Sigmoid colon (tissue), 7 donors: ENCODE data around the gene ACSM4. TPM values are rescaled to one million over a fixed set of nuclear protein-coding genes. Genes with fewer than 3 reads are reported as not detected.
"Not testable (repeated sequence)": the region's sequence is repeated elsewhere in the genome, so short reads cannot be mapped to it uniquely, and the experiment has no call there.

Experiments used
- DNase-seq: peaks from one replicate; pipeline ENCODE4 v3.0.0-alpha.2; 2019
- H3K27ac ChIP-seq, 4 donors: fragments of 200-600 bp; sonication (generic); one replicate each; pipeline ENCODE4 v1.5.1; 2016 to 2019; ENCODE audit warnings: mild to moderate bottlenecking in 1 of 4
- H3K27me3 ChIP-seq, 3 donors: fragments of 200-600 bp; sonication (generic); one replicate each; pipeline ENCODE4 v1.5.1; 2019; ENCODE audit warnings: mild to moderate bottlenecking in 1 of 3
- H3K36me3 ChIP-seq, 4 donors: fragments of 200-600 bp; sonication (generic); one replicate each; pipeline ENCODE4 v1.5.1; 2016 to 2019
- H3K4me1 ChIP-seq, 4 donors: fragments of 200-600 bp; sonication (generic); one replicate each; pipeline ENCODE4 v1.5.1; 2017 to 2019
- H3K4me3 ChIP-seq, 4 donors: fragments of 200-600 bp; sonication (generic); one replicate each; pipeline ENCODE4 v1.5.1; 2017 to 2019; ENCODE audit warnings: mild to moderate bottlenecking in 2 of 4, moderate library complexity in 1 of 4
- H3K9me3 ChIP-seq, 4 donors: fragments of 200-600 bp in 3 of 4; sonication (generic) in 3 of 4; one replicate each; pipeline versions ENCODE4 v1.5.1 to v1.6.1; 2013 to 2019
- EP300 ChIP-seq, 4 donors: sonication (generic); formaldehyde crosslinking; IDR thresholded peaks; one replicate each; pipeline ENCODE4 v1.6.1; 2017; ENCODE audit warnings: antibody characterized with exemption in 4 of 4
- POLR2A ChIP-seq, 2 donors: fragments of 450-650 bp; IDR thresholded peaks; one replicate each; pipeline ENCODE4 v1.6.1; 2016; ENCODE audit warnings: antibody characterized with exemption in 2 of 2, mild to moderate bottlenecking in 2 of 2, moderate library complexity in 2 of 2
- POLR2AphosphoS5 ChIP-seq, 4 donors: sonication (generic); formaldehyde crosslinking; IDR thresholded peaks; one replicate each; pipeline ENCODE4 v1.6.1; 2017; ENCODE audit warnings: antibody characterized with exemption in 4 of 4
- WGBS, 2 donors: extraction: QIAGEN DNeasy Blood & Tissue Kit; methylation state at CpG; one replicate each; pipeline ENCODE4 v1.1.7; 2013; 5-methylcytosine and 5-hydroxymethylcytosine counted together
- intact Hi-C: fragments of 100-400 bp; cut with DNase I; formaldehyde crosslinking; loops from one replicate; pipeline ENCODE4 v1.15.1; 2023
- polyA plus RNA-seq, 3 donors: library from polyadenylated mRNA; stranded (reverse); fragments of 200-250 nt; gene quantifications; one replicate each; pipeline ENCODE4 v1.2.3, GENCODE V29; 2013
- total RNA-seq, 4 donors: library from RNA; depleted of rRNA; stranded (reverse); fragments of >200 nt; gene quantifications; one replicate each; pipeline ENCODE4 v1.1.0, GENCODE V29; 2016
- TF ChIP-seq, protein P1 (sequence below), 4 experiments: fragments of 450-650 bp in 3 of 4; fragments of 200-600 bp in 1 of 4; IDR thresholded peaks; one replicate each; pipeline ENCODE4 v1.5.1; 2016 to 2019; ENCODE audit warnings: antibody characterized with exemption in 4 of 4, mild to moderate bottlenecking in 3 of 4, moderate library complexity in 2 of 4
- donor health status: healthy with polysubstance abuse.
- donor health status: Bipolar disorder and iron deficiency.
- donor health status: healthy.

The ACSM4 gene
- total and polyA plus RNA-seq, 7 donors = not detected

DNA sequence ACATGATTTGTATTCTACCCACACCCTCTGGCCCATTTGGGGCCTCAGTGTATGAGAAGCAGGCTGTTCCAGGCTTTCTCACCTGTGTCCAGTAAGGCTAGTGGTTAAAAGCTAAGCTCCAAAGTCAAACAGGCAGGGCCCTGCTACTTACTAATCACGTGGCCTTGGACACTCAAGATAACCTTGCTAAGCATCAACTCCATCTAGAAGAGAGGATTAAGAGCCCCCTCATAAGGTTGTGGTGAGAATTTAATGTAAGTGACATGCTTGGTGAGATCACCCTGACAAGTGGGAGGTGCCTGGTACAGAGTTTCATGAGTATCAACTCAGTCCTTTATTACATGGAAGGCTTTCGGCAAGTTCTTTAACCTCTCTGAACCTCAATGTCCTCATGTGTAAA, 17.8 kb downstream of the ACSM4 start:
- no peaks in the 10 kb centered on the region for H3K4me1 ChIP-seq
- H3K36me3 ChIP-seq = no peaks in the 10 kb centered on the region
- no peak for TF ChIP-seq POLR2AphosphoS5 (IDR thresholded peaks at IDR 0.05)
- no peak for TF ChIP-seq EP300 (IDR thresholded peaks at IDR 0.05)
- no peak for TF ChIP-seq POLR2A (IDR thresholded peaks at IDR 0.05)
- TF ChIP-seq, protein P1, sequence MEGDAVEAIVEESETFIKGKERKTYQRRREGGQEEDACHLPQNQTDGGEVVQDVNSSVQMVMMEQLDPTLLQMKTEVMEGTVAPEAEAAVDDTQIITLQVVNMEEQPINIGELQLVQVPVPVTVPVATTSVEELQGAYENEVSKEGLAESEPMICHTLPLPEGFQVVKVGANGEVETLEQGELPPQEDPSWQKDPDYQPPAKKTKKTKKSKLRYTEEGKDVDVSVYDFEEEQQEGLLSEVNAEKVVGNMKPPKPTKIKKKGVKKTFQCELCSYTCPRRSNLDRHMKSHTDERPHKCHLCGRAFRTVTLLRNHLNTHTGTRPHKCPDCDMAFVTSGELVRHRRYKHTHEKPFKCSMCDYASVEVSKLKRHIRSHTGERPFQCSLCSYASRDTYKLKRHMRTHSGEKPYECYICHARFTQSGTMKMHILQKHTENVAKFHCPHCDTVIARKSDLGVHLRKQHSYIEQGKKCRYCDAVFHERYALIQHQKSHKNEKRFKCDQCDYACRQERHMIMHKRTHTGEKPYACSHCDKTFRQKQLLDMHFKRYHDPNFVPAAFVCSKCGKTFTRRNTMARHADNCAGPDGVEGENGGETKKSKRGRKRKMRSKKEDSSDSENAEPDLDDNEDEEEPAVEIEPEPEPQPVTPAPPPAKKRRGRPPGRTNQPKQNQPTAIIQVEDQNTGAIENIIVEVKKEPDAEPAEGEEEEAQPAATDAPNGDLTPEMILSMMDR (IDR thresholded peaks at IDR 0.05) = no peak
- H3K9me3 ChIP-seq = no peaks in the 10 kb centered on the region
- no peak overlapping the region for H3K27ac ChIP-seq
- H3K27me3 ChIP-seq = no peaks in the 10 kb centered on the region
- no peak for DNase-seq
- H3K4me3 ChIP-seq = no peak overlapping the region
- WGBS, 2 donors = 56 to 75% methylated on average over 2 of the region's 2 CpGs
- intact Hi-C loops = no loop called here

DNA sequence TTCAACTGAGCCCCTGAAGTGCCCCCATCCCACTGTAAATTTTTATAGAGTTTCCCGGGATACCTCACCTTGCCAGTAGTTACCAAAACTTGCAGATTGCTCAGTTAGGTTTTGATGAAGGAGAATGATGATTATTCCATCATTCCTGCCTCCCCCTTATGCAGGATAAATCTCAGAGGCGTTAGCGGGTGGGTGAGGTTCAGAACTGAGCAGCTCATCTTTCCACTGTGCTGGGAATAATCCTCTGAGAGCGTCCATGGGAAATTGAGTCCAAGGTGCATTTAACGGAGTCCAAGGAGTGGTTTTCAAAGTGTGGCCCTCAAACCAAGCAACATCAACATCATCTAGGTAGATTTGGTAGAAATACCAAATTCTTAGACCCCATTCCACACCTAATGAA, 18.7 kb downstream of the ACSM4 start:
- WGBS, 2 donors = 80% methylated on average over 5 of the region's 5 CpGs
- no peaks in the 10 kb centered on the region for H3K27me3 ChIP-seq
- intact Hi-C loops = no loop called here
- H3K9me3 ChIP-seq = no peaks in the 10 kb centered on the region
- H3K27ac ChIP-seq = no peak overlapping the region
- no peak for DNase-seq
- no peak overlapping the region for H3K4me3 ChIP-seq
- H3K36me3 ChIP-seq = no peaks in the 10 kb centered on the region
- TF ChIP-seq POLR2AphosphoS5 (IDR thresholded peaks at IDR 0.05) (no peak), EP300 (IDR thresholded peaks at IDR 0.05) (no peak), POLR2A (IDR thresholded peaks at IDR 0.05) (no peak)
- TF ChIP-seq, protein P1 (IDR thresholded peaks at IDR 0.05) = no peak
- no peaks in the 10 kb centered on the region for H3K4me1 ChIP-seq

DNA sequence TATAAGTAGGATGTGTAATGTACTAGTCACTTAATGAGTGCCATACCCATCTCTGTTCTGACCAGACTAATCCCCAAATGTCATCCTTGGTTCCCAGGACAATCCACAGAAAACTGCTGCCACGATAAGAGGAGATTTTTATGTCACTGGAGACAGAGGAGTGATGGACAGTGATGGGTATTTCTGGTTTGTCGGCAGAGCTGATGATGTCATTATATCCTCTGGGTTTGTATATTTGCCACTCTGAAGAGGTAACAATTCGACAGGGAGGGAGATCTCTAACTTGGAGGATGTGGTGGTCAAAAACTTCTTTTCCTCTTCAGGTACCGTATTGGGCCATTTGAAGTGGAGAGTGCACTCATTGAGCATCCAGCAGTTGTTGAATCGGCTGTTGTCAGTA, 20.3 kb downstream of the ACSM4 start:
- Histone ChIP-seq H3K27me3 (no peaks in the 10 kb centered on the region), H3K27ac (no peak overlapping the region), H3K4me3 (no peak overlapping the region), H3K36me3 (no peaks in the 10 kb centered on the region), H3K4me1 (no peaks in the 10 kb centered on the region), H3K9me3 (no peaks in the 10 kb centered on the region)
- WGBS, 2 donors = 80 to 81% methylated on average over 5 of the region's 5 CpGs
- intact Hi-C loops = no loop called here
- TF ChIP-seq POLR2AphosphoS5 (IDR thresholded peaks at IDR 0.05) = no peak
- TF ChIP-seq, protein P1 (IDR thresholded peaks at IDR 0.05) = no peak
- no peak for TF ChIP-seq EP300 (IDR thresholded peaks at IDR 0.05)
- TF ChIP-seq POLR2A (IDR thresholded peaks at IDR 0.05) = no peak
- no peak for DNase-seq

DNA sequence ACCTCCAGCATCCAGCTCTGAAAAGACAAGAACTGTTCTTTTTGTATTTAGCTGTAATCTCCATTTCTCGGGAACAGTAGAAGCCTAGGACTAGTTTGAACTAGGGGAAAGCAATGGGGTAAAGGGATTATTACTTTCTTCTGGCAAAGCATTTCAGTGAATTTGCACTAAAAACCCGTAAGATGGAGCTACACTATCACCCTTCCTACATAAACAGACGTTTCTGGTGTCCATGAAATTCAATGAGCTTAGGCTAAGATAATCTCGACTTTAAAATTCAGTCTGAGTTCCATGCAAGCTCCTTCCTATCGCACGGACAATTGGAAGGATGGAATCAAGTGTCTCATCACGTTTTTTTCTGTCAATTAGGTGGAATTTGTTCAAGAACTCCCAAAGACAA, 24.0 kb downstream of the ACSM4 start:
- H3K27me3 ChIP-seq = no peaks in the 10 kb centered on the region
- no peaks in the 10 kb centered on the region for H3K4me1 ChIP-seq
- no peak for DNase-seq
- 58 to 78% methylated on average over 7 of the region's 7 CpGs for WGBS, 2 donors
- H3K36me3 ChIP-seq = no peaks in the 10 kb centered on the region
- no peak overlapping the region for H3K27ac ChIP-seq
- intact Hi-C loops = no loop called here
- no peaks in the 10 kb centered on the region for H3K9me3 ChIP-seq
- H3K4me3 ChIP-seq = no peak overlapping the region
- TF ChIP-seq, protein P1 (IDR thresholded peaks at IDR 0.05) = no peak
- TF ChIP-seq EP300 (IDR thresholded peaks at IDR 0.05) (no peak), POLR2A (IDR thresholded peaks at IDR 0.05) (no peak), POLR2AphosphoS5 (IDR thresholded peaks at IDR 0.05) (no peak)

DNA sequence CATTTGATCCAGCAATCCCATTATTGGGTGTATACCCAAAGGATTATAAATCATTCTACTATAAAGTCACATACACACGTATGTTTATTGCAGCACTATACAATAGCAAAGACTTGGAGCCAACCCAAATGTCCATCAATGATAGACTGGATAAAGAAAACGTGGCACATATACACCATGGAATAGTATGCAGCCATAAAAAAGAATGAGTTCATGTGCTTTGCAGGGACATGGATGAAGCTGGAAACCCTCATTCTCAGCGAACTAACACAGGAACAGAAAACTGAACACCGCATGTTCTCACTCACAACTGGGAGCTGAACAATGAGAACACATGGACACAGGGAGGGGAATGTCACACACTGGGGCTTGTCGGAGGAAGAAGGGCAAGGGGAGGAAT, 33.9 kb downstream of the ACSM4 start:
- H3K4me1 ChIP-seq, intact Hi-C loops, DNase-seq, H3K27me3 ChIP-seq, H3K9me3 ChIP-seq, H3K27ac ChIP-seq, H3K36me3 ChIP-seq, H3K4me3 ChIP-seq: not testable (repeated sequence)
- 71 to 88% methylated on average over 5 of the region's 5 CpGs for WGBS, 2 donors
